ENCODE data around the gene DNAJC16.
"Not testable (repeated sequence)": the region's sequence is repeated elsewhere in the genome, so short reads cannot be mapped to it uniquely, and the experiment has no call there.

DNAJC16 gene

DNA sequence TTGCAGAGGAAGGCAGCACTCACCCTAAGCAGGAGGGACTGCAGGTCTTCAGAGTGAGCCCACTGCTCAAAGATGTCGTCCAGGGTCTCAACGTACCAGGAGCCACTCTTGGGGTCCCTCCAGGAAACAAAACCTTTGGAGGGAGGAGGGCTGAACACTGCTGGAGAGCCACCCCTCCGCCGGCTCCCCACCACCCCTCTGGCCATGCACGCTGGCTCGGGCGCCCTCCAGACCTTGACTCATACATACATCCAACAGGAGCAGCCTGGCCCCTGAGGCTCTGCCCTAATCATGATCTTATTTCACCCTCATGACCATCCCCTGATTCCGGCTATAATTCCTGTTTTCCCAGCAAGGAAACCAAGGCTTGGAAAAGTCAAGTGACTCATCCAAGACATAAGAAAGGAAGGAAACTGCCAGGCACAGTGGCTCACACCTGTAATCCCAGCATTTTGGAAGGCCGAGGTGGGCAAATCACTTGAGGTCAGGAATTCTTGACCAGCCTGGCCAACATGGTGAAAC lies 32.7 kb upstream of the DNAJC16 start:
- Mint-ChIP-seq H3K27me3 (ENCODE audit: low read depth) (no peaks in the 10 kb centered on the region), H3K36me3 (ENCODE audit: low read depth) (peaks cover 19% of the 10 kb centered on the region), H3K4me1 (ENCODE audit: low read depth) (peaks cover 7% of the 10 kb centered on the region), H3K4me3 (no peak overlapping the region), H3K27ac (no peak overlapping the region), H3K9me3 (no peaks in the 10 kb centered on the region)

GRCh38 chr1:15500184-15501178 lies 26.2 kb upstream of the DNAJC16 start:
- H3K27ac Mint-ChIP-seq: no peak overlapping the region
- no peaks in the 10 kb centered on the region for H3K9me3 Mint-ChIP-seq
- no peaks in the 10 kb centered on the region for H3K4me1 Mint-ChIP-seq (ENCODE audit: low read depth)
- no peak overlapping the region for H3K4me3 Mint-ChIP-seq
- no peaks in the 10 kb centered on the region for H3K27me3 Mint-ChIP-seq (ENCODE audit: low read depth)
- H3K36me3 Mint-ChIP-seq (ENCODE audit: low read depth): peaks cover 17% of the 10 kb centered on the region

GRCh38 chr1:15501208-15502032 lies 25.2 kb upstream of the DNAJC16 start:
- no peaks in the 10 kb centered on the region for H3K4me1 Mint-ChIP-seq (ENCODE audit: low read depth)
- no peaks in the 10 kb centered on the region for H3K9me3 Mint-ChIP-seq
- H3K4me3 Mint-ChIP-seq: no peak overlapping the region
- peaks cover 14% of the 10 kb centered on the region for H3K36me3 Mint-ChIP-seq (ENCODE audit: low read depth)
- H3K27ac Mint-ChIP-seq: no peak overlapping the region
- no peaks in the 10 kb centered on the region for H3K27me3 Mint-ChIP-seq (ENCODE audit: low read depth)

DNA sequence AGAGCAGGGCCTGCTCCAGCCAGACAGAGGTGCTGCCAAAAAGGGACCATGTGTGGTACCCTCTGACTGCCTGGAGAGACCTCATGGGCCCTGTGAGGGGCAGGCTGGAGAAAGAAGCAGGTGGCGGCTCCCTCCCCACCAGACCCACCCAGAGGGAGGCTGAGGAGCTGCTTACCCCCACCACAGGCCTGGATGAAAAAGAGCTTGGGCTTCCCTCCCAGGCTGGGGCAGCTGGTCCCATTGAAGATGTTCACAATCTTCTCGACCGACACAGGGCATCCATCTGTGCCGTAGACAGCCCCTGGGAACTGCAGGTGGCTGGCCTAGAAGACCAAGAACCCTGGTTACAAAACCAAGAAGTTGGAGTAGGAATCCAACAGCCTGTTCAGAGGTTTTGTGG lies 22.2 kb upstream of the DNAJC16 start:
- Mint-ChIP-seq H3K36me3 (ENCODE audit: low read depth) (peaks cover 12% of the 10 kb centered on the region), H3K9me3 (no peaks in the 10 kb centered on the region), H3K4me1 (ENCODE audit: low read depth) (peaks cover 4% of the 10 kb centered on the region), H3K27ac (no peak overlapping the region), H3K4me3 (no peak overlapping the region), H3K27me3 (ENCODE audit: low read depth) (no peaks in the 10 kb centered on the region)

- Mint-ChIP-seq H3K4me1 (ENCODE audit: low read depth) (peaks cover 12% of the 10 kb centered on the region), H3K36me3 (ENCODE audit: low read depth) (peaks cover 19% of the 10 kb centered on the region), H3K4me3 (no peak overlapping the region), H3K27me3 (ENCODE audit: low read depth) (no peaks in the 10 kb centered on the region), H3K27ac (no peak overlapping the region), H3K9me3 (no peaks in the 10 kb centered on the region)
These were observed 19.8 kb upstream of the DNAJC16 start for GRCh38 chr1:15506831-15507230.

GRCh38 chr1:15507278-15507677 lies 19.4 kb upstream of the DNAJC16 start:
- Mint-ChIP-seq H3K4me3 (no peak overlapping the region), H3K27ac (no peak overlapping the region), H3K27me3 (ENCODE audit: low read depth) (no peaks in the 10 kb centered on the region), H3K4me1 (ENCODE audit: low read depth) (peaks cover 17% of the 10 kb centered on the region), H3K9me3 (no peaks in the 10 kb centered on the region), H3K36me3 (ENCODE audit: low read depth) (peaks cover 23% of the 10 kb centered on the region)

DNA sequence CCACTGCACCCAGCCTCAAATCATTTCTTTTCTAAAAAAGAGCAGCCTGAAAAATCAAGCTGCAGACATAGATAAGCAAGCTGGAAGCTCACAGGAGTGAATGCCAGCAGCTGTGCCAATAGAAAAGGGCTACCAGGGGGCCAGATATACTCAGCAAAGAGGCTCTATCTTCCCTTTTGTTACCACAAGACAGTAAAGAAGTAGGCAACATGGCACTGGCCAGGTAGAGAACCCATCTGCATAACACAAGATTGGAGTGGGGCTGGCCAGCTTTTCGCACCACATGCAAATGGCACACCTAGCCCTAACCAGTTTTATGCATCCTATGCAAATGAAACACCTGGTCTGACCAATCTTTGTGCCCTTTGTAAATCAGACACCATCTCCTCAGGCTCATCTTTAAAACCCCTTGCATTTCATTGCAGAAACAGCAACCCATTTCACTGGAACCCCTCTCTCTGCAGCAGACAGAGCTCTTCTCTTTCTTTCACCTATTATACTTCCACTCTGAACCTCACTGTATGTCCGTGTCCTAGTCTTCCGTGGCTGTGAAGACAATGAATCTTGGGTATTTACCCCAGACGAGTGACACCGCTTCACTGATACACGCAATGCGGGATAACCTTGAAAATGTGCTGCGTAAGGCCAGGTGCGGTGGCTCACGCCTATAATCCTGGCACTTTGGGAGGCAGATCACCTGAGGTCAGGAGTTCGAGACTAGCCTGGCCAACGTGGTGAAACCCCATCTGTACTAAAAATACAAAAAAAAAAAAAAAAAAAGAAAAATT lies 17.8 kb upstream of the DNAJC16 start:
- H3K27me3 Mint-ChIP-seq (ENCODE audit: low read depth): no peaks in the 10 kb centered on the region
- peaks cover 22% of the 10 kb centered on the region for H3K4me1 Mint-ChIP-seq (ENCODE audit: low read depth)
- H3K27ac Mint-ChIP-seq: no peak overlapping the region
- peaks cover 34% of the 10 kb centered on the region for H3K36me3 Mint-ChIP-seq (ENCODE audit: low read depth)
- no peak overlapping the region for H3K4me3 Mint-ChIP-seq
- no peaks in the 10 kb centered on the region for H3K9me3 Mint-ChIP-seq

GRCh38 chr1:15509586-15509985 lies 17.1 kb upstream of the DNAJC16 start:
- Mint-ChIP-seq H3K9me3 (no peaks in the 10 kb centered on the region), H3K4me1 (ENCODE audit: low read depth) (peaks cover 29% of the 10 kb centered on the region), H3K27me3 (ENCODE audit: low read depth) (no peaks in the 10 kb centered on the region), H3K36me3 (ENCODE audit: low read depth) (peaks cover 41% of the 10 kb centered on the region), H3K4me3 (no peak overlapping the region), H3K27ac (no peak overlapping the region)

GRCh38 chr1:15510611-15511405 lies 15.8 kb upstream of the DNAJC16 start:
- Mint-ChIP-seq H3K4me3 (no peak overlapping the region), H3K27ac (peak overlapping the region; percentile 64), H3K36me3 (ENCODE audit: low read depth) (peaks cover 47% of the 10 kb centered on the region), H3K9me3 (no peaks in the 10 kb centered on the region), H3K4me1 (ENCODE audit: low read depth) (peaks cover 38% of the 10 kb centered on the region), H3K27me3 (ENCODE audit: low read depth) (no peaks in the 10 kb centered on the region)

DNA sequence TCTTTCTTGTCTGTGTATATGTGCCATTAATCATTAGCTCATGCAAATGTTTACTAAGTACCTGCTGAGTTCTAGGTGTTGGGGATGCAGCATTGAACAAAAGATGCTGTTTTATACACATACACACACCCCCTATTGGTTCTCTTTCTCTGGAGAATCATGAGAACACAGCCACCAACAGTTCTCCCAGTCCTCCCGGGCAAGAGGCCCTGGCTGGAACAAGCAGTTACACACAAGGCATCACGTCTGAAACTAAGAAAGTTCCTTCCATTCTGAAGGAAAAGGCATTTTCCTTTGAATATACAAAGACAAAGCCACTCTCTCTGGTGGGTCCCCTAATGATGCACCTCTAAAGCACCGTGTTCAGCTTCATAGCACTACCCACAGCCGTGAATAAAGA lies 13.5 kb upstream of the DNAJC16 start:
- Mint-ChIP-seq H3K4me1 (ENCODE audit: low read depth) (peaks cover 55% of the 10 kb centered on the region), H3K9me3 (no peaks in the 10 kb centered on the region), H3K36me3 (ENCODE audit: low read depth) (peaks cover 65% of the 10 kb centered on the region), H3K4me3 (no peak overlapping the region), H3K27ac (peak overlapping the region; percentile 71), H3K27me3 (ENCODE audit: low read depth) (no peaks in the 10 kb centered on the region)

- Mint-ChIP-seq H3K27ac (peak overlapping the region; percentile 88), H3K4me1 (ENCODE audit: low read depth) (peaks cover 58% of the 10 kb centered on the region), H3K9me3 (no peaks in the 10 kb centered on the region), H3K4me3 (no peak overlapping the region), H3K36me3 (ENCODE audit: low read depth) (peaks cover 68% of the 10 kb centered on the region), H3K27me3 (ENCODE audit: low read depth) (no peaks in the 10 kb centered on the region)
These were observed 12.7 kb upstream of the DNAJC16 start for GRCh38 chr1:15513919-15514318.

DNA sequence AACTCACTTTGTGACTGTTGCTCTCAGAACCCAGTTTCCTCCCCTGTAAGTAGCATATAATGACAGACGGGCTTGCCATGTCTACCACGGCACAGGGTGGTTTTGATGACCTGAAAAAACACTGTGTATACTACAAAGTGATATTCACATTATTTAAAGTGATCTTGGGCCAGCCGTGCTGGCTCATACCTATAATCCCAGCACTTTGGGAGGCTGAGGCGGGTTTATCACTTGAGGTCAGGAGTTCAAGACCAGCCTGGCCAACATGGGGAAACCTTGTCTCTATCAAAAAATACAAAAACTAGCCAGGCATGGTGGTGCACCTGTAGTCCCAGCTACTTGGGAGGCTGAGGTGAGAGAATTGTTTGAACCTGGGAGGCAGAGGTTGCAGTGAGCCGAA lies 12.1 kb upstream of the DNAJC16 start:
- peaks cover 68% of the 10 kb centered on the region for H3K36me3 Mint-ChIP-seq (ENCODE audit: low read depth)
- H3K27ac Mint-ChIP-seq: peak overlapping the region; percentile 88
- not testable (repeated sequence) for H3K9me3 Mint-ChIP-seq; H3K27me3 Mint-ChIP-seq (ENCODE audit: low read depth); H3K4me3 Mint-ChIP-seq
- peaks cover 60% of the 10 kb centered on the region for H3K4me1 Mint-ChIP-seq (ENCODE audit: low read depth)

GRCh38 chr1:15515022-15515663 lies 11.5 kb upstream of the DNAJC16 start:
- Mint-ChIP-seq H3K27ac (peak overlapping the region; percentile 79), H3K4me1 (ENCODE audit: low read depth) (peaks cover 60% of the 10 kb centered on the region), H3K9me3 (no peaks in the 10 kb centered on the region), H3K4me3 (peak overlapping the region; percentile 52), H3K36me3 (ENCODE audit: low read depth) (peaks cover 70% of the 10 kb centered on the region), H3K27me3 (ENCODE audit: low read depth) (no peaks in the 10 kb centered on the region)
